ENCODE data around the gene FAM20B. TPM values are rescaled to one million over a fixed set of nuclear protein-coding genes. Genes with fewer than 3 reads are reported as not detected.

FAM20B gene
- total and polyA plus RNA-seq, 4 donors = 3.1 to 39.8 (median 13.6) TPM

DNA sequence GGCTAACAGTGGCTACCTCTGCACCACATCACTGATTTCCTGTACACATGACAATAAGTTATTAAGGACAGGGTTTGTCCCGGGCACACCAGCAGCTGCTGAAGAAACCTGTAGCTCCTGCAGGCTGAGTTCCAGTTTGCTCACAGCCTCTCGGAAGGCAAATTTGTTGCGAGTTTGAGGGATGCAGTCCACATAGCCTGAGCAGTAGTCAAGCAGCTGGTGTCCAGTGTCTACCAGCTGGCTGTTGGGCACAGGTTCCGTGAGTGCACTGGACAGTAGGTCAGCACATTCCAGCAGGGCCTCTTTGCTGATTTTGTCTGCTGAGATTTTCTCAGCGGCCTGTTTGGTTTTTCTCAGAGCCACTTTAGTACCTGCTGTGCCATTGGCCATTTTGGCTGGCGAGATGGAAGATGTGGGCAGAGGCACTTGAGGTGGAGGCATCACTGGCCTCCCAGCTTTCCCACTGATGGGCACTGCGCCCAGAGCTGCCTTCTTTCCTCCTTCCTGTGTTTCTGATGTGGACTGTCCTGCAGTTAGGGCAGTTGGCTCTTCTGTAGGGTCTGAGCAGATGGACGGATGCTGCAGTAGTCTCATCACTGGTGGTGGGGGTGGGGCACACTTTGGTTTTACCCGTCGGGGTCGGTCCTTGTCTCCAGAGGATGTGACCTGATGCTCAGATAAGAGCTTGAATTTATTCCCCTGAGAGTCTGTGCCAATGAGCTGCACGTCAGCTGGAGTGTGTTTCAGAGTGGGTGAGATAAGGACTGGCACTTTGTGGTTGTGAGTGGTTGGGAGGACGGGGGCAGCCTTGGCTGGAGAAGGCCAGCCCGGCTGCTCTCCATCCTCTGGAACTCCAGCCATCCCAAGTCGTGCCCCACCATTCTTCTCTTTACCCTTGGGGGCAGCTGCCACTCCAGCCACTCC, 82.3 kb downstream of the FAM20B start (continued):
- TF ChIP-seq, protein P1, sequence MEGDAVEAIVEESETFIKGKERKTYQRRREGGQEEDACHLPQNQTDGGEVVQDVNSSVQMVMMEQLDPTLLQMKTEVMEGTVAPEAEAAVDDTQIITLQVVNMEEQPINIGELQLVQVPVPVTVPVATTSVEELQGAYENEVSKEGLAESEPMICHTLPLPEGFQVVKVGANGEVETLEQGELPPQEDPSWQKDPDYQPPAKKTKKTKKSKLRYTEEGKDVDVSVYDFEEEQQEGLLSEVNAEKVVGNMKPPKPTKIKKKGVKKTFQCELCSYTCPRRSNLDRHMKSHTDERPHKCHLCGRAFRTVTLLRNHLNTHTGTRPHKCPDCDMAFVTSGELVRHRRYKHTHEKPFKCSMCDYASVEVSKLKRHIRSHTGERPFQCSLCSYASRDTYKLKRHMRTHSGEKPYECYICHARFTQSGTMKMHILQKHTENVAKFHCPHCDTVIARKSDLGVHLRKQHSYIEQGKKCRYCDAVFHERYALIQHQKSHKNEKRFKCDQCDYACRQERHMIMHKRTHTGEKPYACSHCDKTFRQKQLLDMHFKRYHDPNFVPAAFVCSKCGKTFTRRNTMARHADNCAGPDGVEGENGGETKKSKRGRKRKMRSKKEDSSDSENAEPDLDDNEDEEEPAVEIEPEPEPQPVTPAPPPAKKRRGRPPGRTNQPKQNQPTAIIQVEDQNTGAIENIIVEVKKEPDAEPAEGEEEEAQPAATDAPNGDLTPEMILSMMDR (IDR thresholded peaks at IDR 0.05; ENCODE audit: low read depth, low read length, missing input control) = no peak
- TF ChIP-seq TAF1 (conservative IDR thresholded peaks at IDR 0.05) (no peak), HNF4G (IDR thresholded peaks at IDR 0.05) (no peak)

DNA sequence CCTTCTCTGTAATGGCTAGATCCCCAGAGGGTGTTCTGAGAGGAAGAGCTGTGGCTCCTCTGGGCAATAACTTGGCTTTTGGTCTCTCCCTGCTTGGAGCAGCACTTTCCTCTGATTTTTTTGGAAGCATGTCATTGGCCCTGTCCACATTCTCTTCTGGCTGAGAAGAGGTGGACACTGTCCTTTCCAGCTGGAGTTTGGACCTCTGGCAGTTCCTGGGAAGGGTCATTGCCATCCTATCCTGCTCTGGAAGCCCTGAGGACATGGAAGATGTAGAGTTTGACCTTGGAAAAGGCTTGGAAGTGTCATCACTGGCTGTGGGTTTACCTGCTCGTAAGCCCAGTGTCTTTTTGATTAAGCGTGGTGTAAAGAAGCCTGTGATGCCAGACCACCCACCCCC, 83.0 kb downstream of the FAM20B start:
- H3K27me3 ChIP-seq (ENCODE audit: control insufficient read depth in 4 of 4, insufficient read depth in 4 of 4, low read length in 3 of 4) = no peaks in the 10 kb centered on the region
- TF ChIP-seq JUND (IDR thresholded peaks at IDR 0.05) = no peak
- no peak for TF ChIP-seq NR2F2 (IDR thresholded peaks at IDR 0.05)
- peak in 1 of 2 donors; percentile 44 for TF ChIP-seq RAD21 (IDR thresholded peaks at IDR 0.05)
- TF ChIP-seq HNF4G (IDR thresholded peaks at IDR 0.05) = peak; percentile 80
- peak; percentile 84 to 93 for TF ChIP-seq HNF4A (conservative IDR thresholded peaks at IDR 0.05)
- TF ChIP-seq RXRA (IDR thresholded peaks at IDR 0.05) = peak; percentile 79 to 91
- TF ChIP-seq, protein P1 (IDR thresholded peaks at IDR 0.05; ENCODE audit: low read depth, low read length, missing input control) = no peak
- TF ChIP-seq SP1 (IDR thresholded peaks at IDR 0.05) = peak; percentile 33
- H3K4me1 ChIP-seq (ENCODE audit: control insufficient read depth in 4 of 4, insufficient read depth in 4 of 4, low read length in 3 of 4) = peaks cover 5 to 54% (median 47%) of the 10 kb centered on the region in 4 donors
- peaks cover 3 to 11% (median 7%) of the 10 kb centered on the region in 4 donors for H3K36me3 ChIP-seq (ENCODE audit: control insufficient read depth in 4 of 4, insufficient read depth in 3 of 4, low read depth in 1 of 4, low read length in 3 of 4)
- WGBS = 51% methylated on average over 2 of the region's 2 CpGs
- no peak for DNase-seq (ENCODE audit: low spot score)
- H3K9me3 ChIP-seq (ENCODE audit: control insufficient read depth in 4 of 4, low read length in 3 of 4) = no peaks in the 10 kb centered on the region
- no peak overlapping the region for H3K9ac ChIP-seq (ENCODE audit: low read depth in 1 of 2, low read length in 2 of 2)
- no peak overlapping the region for H3K4me3 ChIP-seq (ENCODE audit: low read depth in 1 of 3, low read length in 3 of 3)
- peak overlapping the region in 1 of 2 donors; percentile 3 for H3K27ac ChIP-seq (ENCODE audit: low read depth in 1 of 2, low read length in 2 of 2)

DNA sequence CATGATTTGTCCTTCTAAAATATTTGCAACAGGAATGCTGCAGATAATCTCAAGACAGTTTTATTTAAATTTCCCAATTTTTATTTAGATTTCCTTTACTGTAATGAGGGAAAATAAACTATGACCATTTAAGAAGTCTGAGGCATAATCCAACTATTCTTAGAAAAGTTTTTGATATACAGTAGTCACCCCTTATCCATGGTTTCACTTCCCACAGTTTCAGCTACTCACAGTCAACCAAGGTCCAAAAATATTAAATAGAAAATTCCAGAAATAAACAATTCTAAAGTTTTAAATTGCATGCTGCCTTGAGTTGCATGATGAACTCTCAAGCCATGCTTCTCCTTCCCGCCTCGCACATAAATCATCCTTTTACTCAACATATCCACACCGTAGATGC, 89.5 kb downstream of the FAM20B start:
- Histone ChIP-seq H3K4me3 (ENCODE audit: low read depth in 1 of 3, low read length in 3 of 3) (no peak overlapping the region), H3K27me3 (ENCODE audit: control insufficient read depth in 4 of 4, insufficient read depth in 4 of 4, low read length in 3 of 4) (no peaks in the 10 kb centered on the region), H3K9me3 (ENCODE audit: control insufficient read depth in 4 of 4, low read length in 3 of 4) (no peaks in the 10 kb centered on the region), H3K36me3 (ENCODE audit: control insufficient read depth in 4 of 4, insufficient read depth in 3 of 4, low read depth in 1 of 4, low read length in 3 of 4) (peaks cover 6 to 14% (median 8%) of the 10 kb centered on the region in 4 donors), H3K27ac (ENCODE audit: low read depth in 1 of 2, low read length in 2 of 2) (no peak overlapping the region), H3K4me1 (ENCODE audit: control insufficient read depth in 4 of 4, insufficient read depth in 4 of 4, low read length in 3 of 4) (peaks cover 3 to 12% (median 10%) of the 10 kb centered on the region in 4 donors), H3K9ac (ENCODE audit: low read depth in 1 of 2, low read length in 2 of 2) (no peak overlapping the region)
- TF ChIP-seq JUND (IDR thresholded peaks at IDR 0.05) (no peak), YY1 (IDR thresholded peaks at IDR 0.05) (no peak), EGR1 (IDR thresholded peaks at IDR 0.05; ENCODE audit: low read depth in 2 of 2) (no peak), ZBTB33 (IDR thresholded peaks at IDR 0.05) (no peak), RAD21 (IDR thresholded peaks at IDR 0.05) (no peak), FOXA1 (IDR thresholded peaks at IDR 0.05) (no peak), GABPA (IDR thresholded peaks at IDR 0.05 in 1 of 2, conservative IDR thresholded peaks at IDR 0.05 in 1 of 2) (no peak), TAF1 (conservative IDR thresholded peaks at IDR 0.05) (no peak), HNF4A (conservative IDR thresholded peaks at IDR 0.05) (no peak)
- TF ChIP-seq, protein P1 (IDR thresholded peaks at IDR 0.05; ENCODE audit: low read depth, low read length, missing input control) = no peak
- TF ChIP-seq, protein P2, sequence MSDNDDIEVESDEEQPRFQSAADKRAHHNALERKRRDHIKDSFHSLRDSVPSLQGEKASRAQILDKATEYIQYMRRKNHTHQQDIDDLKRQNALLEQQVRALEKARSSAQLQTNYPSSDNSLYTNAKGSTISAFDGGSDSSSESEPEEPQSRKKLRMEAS (IDR thresholded peaks at IDR 0.05) = no peak
- DNase-seq (ENCODE audit: low spot score) = no peak
- WGBS = 98% methylated on average over 3 of the region's 3 CpGs

Measured in liver (tissue), 9 donors.